Spinal cord (tissue), 10 donors: ENCODE measurements around the gene IRF6. TPM values are rescaled to one million over a fixed set of nuclear protein-coding genes. Genes with fewer than 3 reads are reported as not detected.
"Not testable (repeated sequence)": the region's sequence is repeated elsewhere in the genome, so short reads cannot be mapped to it uniquely, and the experiment has no call there.

ENCODE experiments used
- DNase-seq, 6 donors: peaks; one replicate each; pipeline versions ENCODE4 v3.0.0 to v3.0.0-alpha.2; 2013 to 2015; ENCODE audit warnings: low spot score in 6 of 6, low read depth in 4 of 6
- H3K27ac ChIP-seq: one replicate; pipeline ENCODE4 v1.5.1; 2013; ENCODE audit warnings: low read depth, low read length, control low read depth
- H3K27me3 ChIP-seq: one replicate; pipeline ENCODE4 v1.6.1; 2013; ENCODE audit warnings: low read length; ENCODE audit not compliant: control insufficient read depth, insufficient read depth
- H3K36me3 ChIP-seq: one replicate; pipeline ENCODE4 v1.6.1; 2013; ENCODE audit warnings: low read length; ENCODE audit not compliant: control insufficient read depth, insufficient read depth
- H3K4me1 ChIP-seq: one replicate; pipeline ENCODE4 v1.6.1; 2013; ENCODE audit warnings: low read length; ENCODE audit not compliant: control insufficient read depth, insufficient read depth
- H3K4me3 ChIP-seq: one replicate; pipeline ENCODE4 v1.5.1; 2013; ENCODE audit warnings: low read depth, low read length, control low read depth
- H3K9me3 ChIP-seq: one replicate; pipeline ENCODE4 v1.6.1; 2013; ENCODE audit warnings: low read length; ENCODE audit not compliant: control insufficient read depth, insufficient read depth
- WGBS: methylation state at CpG from one replicate; pipeline ENCODE4 v1.1.5; 2013; ENCODE audit warnings: missing lambda C conversion rate; ENCODE audit not compliant: insufficient coverage; 5-methylcytosine and 5-hydroxymethylcytosine counted together
- polyA plus RNA-seq, 2 donors: library from polyadenylated mRNA; unstranded; fragments of 120-200 nt; gene quantifications; one replicate each; pipeline ENCODE4 v1.2.1, GENCODE V29; 2013; ENCODE audit not compliant: insufficient read length in 2 of 2
- total RNA-seq, 2 donors: library from RNA; depleted of rRNA in 1 of 2; stranded (reverse); fragments of 120-200 nt in 1 of 2; fragments of >200 nt in 1 of 2; gene quantifications; one replicate each; pipeline versions ENCODE4 v1.2.3 to v1.2.4, GENCODE V29; 2013 to 2014
- donor health status: healthy.

The IRF6 gene
- total and polyA plus RNA-seq, 4 donors = 0.99 to 2.8 (median 1.2) TPM

GRCh38 chr1:209800984-209801834 is 4.7 kb downstream of the IRF6 start:
- no CpG with 5 or more reads among the region's 5 CpGs for WGBS
- Histone ChIP-seq H3K4me1 (peaks cover 7% of the 10 kb centered on the region), H3K27me3 (peaks cover 42% of the 10 kb centered on the region), H3K36me3 (no peaks in the 10 kb centered on the region), H3K27ac (no peak overlapping the region), H3K4me3 (no peak overlapping the region), H3K9me3 (no peaks in the 10 kb centered on the region)
- peak in 1 of 6 donors; percentile 28 for DNase-seq

GRCh38 chr1:209797978-209798639 is 7.8 kb downstream of the IRF6 start:
- H3K27me3 ChIP-seq = peaks cover 23% of the 10 kb centered on the region
- no peaks in the 10 kb centered on the region for H3K4me1 ChIP-seq
- H3K27ac ChIP-seq = no peak overlapping the region
- no peaks in the 10 kb centered on the region for H3K36me3 ChIP-seq
- DNase-seq = no peak
- no peak overlapping the region for H3K4me3 ChIP-seq
- no peaks in the 10 kb centered on the region for H3K9me3 ChIP-seq
- 68% methylated on average over 5 of the region's 9 CpGs for WGBS

DNA sequence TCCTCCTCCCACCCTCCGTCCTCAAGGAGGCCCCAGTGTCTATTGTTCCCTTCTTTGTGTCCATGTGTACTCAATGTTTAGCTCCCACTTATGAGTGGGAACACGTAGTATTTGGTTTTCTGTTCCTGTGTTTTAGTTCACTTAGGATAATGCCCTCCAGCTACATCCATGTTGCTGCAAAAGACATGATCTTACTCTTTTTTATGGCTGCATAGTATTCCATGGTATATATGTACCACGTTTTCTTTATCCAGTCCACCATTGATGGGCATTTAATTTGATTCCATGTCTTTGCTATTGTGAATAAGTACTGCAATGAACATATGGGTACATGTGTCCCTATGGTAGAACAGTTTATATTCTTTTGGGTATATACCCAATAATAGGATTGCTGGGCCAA is 12.2 kb downstream of the IRF6 start:
- not testable (repeated sequence) for H3K4me3 ChIP-seq, H3K27ac ChIP-seq, DNase-seq, H3K9me3 ChIP-seq, H3K36me3 ChIP-seq, H3K4me1 ChIP-seq
- WGBS = no CpG with 5 or more reads among the region's 3 CpGs
- H3K27me3 ChIP-seq = peaks cover 53% of the 10 kb centered on the region

GRCh38 chr1:209791920-209792319 is 14.0 kb downstream of the IRF6 start:
- Histone ChIP-seq H3K9me3 (no peaks in the 10 kb centered on the region), H3K27me3 (peaks cover 53% of the 10 kb centered on the region), H3K27ac (no peak overlapping the region), H3K4me1 (no peaks in the 10 kb centered on the region), H3K36me3 (no peaks in the 10 kb centered on the region), H3K4me3 (no peak overlapping the region)
- 0% methylated on average over 1 of the region's 1 CpG for WGBS
- no peak for DNase-seq

- peaks cover 56% of the 10 kb centered on the region for H3K27me3 ChIP-seq
- WGBS = 83% methylated on average over 8 of the region's 10 CpGs
- no peaks in the 10 kb centered on the region for H3K36me3 ChIP-seq
Observed at GRCh38 chr1:209790286-209791193, 15.4 kb downstream of the IRF6 start.

DNA sequence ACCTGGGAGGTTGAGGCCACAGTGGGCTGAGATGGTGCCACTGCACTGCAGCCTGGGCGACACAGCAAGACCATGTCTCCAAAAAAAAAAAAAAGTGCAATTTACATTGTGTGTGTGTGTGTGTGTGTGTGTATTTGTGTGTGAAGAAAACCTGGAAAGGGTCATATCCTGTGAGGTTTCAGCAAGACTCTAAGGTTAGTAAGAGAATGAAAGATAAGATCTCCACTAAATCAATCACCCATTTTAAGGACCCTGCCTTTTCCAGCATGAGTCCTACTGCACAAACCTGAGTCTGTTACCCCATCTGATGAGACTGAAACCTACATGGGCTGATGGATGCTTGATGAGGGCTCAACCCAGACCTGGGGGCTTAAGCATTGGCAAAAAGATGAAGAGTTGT is 16.7 kb downstream of the IRF6 start:
- Histone ChIP-seq H3K36me3 (no peaks in the 10 kb centered on the region), H3K27ac (no peak overlapping the region), H3K4me1 (no peaks in the 10 kb centered on the region), H3K4me3 (no peak overlapping the region), H3K9me3 (no peaks in the 10 kb centered on the region), H3K27me3 (peaks cover 51% of the 10 kb centered on the region)
- no peak for DNase-seq
- WGBS = no CpG with 5 or more reads among the region's 1 CpG

More at GRCh38 chr1:209790286-209791193, 15.4 kb downstream of the IRF6 start:
- Histone ChIP-seq H3K9me3 (no peaks in the 10 kb centered on the region), H3K4me1 (no peaks in the 10 kb centered on the region), H3K27ac (no peak overlapping the region), H3K4me3 (no peak overlapping the region)
- no peak for DNase-seq

- WGBS = no CpG with 5 or more reads among the region's 2 CpGs
- Histone ChIP-seq H3K4me1 (peaks cover 11% of the 10 kb centered on the region), H3K36me3 (no peaks in the 10 kb centered on the region), H3K27ac (peak overlapping the region; percentile 19), H3K27me3 (peaks cover 51% of the 10 kb centered on the region), H3K4me3 (no peak overlapping the region), H3K9me3 (no peaks in the 10 kb centered on the region)
- DNase-seq = peak in 1 of 6 donors; percentile 27
Observed at GRCh38 chr1:209787551-209787950, 18.4 kb downstream of the IRF6 start.

DNA sequence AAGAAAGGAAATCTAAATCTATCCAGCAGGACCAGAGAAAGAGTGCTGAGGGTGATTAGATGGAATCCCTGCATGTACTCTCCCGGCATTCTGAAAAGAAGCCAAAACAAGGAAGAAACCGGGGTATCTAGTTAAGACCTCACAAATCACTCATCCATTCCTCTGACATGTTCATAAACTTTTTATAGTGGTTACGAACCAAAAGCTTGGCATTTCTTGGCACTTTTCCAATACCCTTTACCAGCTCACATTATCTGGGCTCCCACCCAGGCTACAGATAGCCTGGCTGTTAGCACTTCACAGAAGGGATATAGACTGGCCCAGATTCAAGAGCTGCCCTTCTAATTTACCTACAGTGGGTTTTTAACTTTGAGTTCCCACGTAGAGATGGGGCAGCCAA is 19.8 kb downstream of the IRF6 start:
- 68% methylated on average over 4 of the region's 4 CpGs for WGBS
- no peak overlapping the region for H3K27ac ChIP-seq

DNA sequence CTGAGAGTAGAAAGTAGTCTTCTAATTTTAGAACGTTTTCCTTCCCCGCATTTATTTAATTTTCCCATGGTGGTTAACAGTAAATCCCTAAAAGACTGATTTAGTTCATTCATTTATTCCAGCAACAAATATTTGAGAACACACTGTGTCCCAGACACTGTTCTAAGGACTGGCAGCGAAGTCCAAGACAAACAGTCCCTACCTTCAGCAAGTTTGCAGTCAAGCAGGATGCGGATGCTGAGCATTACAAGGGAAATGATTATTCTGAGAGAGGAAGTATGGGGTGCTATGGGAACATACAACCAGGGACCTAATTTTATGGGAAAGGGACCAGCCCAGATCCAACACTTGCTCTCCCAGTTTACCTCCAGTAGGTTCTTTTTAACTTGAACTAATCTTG is 20.4 kb downstream of the IRF6 start:
- Histone ChIP-seq H3K9me3 (no peaks in the 10 kb centered on the region), H3K4me1 (peaks cover 11% of the 10 kb centered on the region), H3K27ac (no peak overlapping the region), H3K4me3 (no peak overlapping the region), H3K27me3 (peaks cover 35% of the 10 kb centered on the region), H3K36me3 (no peaks in the 10 kb centered on the region)
- no peak for DNase-seq
- WGBS = 50% methylated on average over 2 of the region's 4 CpGs

More for the DNA sequence above, 19.8 kb downstream of the IRF6 start:
- no peak overlapping the region for H3K4me3 ChIP-seq
- no peaks in the 10 kb centered on the region for H3K9me3 ChIP-seq
- peaks cover 11% of the 10 kb centered on the region for H3K4me1 ChIP-seq
- peaks cover 38% of the 10 kb centered on the region for H3K27me3 ChIP-seq
- DNase-seq = no peak
- H3K36me3 ChIP-seq = no peaks in the 10 kb centered on the region
